IMR-90 (cell line): ENCODE measurements around the gene ZNF821. TPM values are rescaled to one million over a fixed set of nuclear protein-coding genes. Genes with fewer than 3 reads are reported as not detected.

Experiments
- ATAC-seq: fragments of 200-7000 bp; cut with Tn5 transposase; 2 replicates; pipeline ENCODE4 v1.9.1; 2020; ENCODE audit warnings: low read depth, mild to moderate bottlenecking, moderate library complexity
- BruUV-seq: library from RNA; stranded (reverse); fragments of 400-500 nt; replicated peaks from 2 replicates; lab custom pipeline; 2021; lab: Mats Ljungman, UMichigan
- CTCF ChIA-PET: fragments of 300-600 bp; formaldehyde crosslinking; extraction: SDS; loops from one replicate; lab custom pipeline; 2021; ENCODE audit warnings: antibody characterized with exemption; lab: Yijun Ruan, JAX
- POLR2A ChIA-PET: fragments of 300-600 bp; sonication (Branson Sonifier 250); formaldehyde crosslinking; loops from one replicate; lab custom pipeline; 2022; ENCODE audit warnings: antibody characterized with exemption; ENCODE audit not compliant: unreplicated experiment; lab: Charles Lee
- DNase-seq: peaks from one replicate; pipeline ENCODE4 v3.0.0; 2013
- H2AFZ ChIP-seq: replicated peaks from 2 replicates; pipeline ENCODE3; 2013; ENCODE audit warnings: low read length, mild to moderate bottlenecking; ENCODE audit not compliant: poor library complexity
- H2AK5ac ChIP-seq: 2 replicates; pipeline ENCODE4 v1.6.1; 2013; ENCODE audit warnings: low read depth, low read length, inconsistent platforms
- H2AK9ac ChIP-seq: replicated peaks from 2 replicates; pipeline ENCODE3; 2013; ENCODE audit warnings: mild to moderate bottlenecking, low read depth, low read length, moderate library complexity; ENCODE audit not compliant: poor library complexity
- H2BK120ac ChIP-seq: 2 replicates; pipeline ENCODE4 v1.6.1; 2013; ENCODE audit warnings: low read depth, low read length, inconsistent platforms
- H2BK15ac ChIP-seq: 3 replicates; pipeline ENCODE4 v1.6.1; 2013; ENCODE audit warnings: low read depth, low read length, inconsistent platforms
- H2BK20ac ChIP-seq: 2 replicates; pipeline ENCODE4 v1.6.1; 2013; ENCODE audit warnings: low read depth, mild to moderate bottlenecking, inconsistent platforms, low read length, moderate library complexity
- H2BK5ac ChIP-seq: 2 replicates; pipeline ENCODE4 v1.6.1; 2013; ENCODE audit warnings: mild to moderate bottlenecking, low read depth, low read length, inconsistent platforms; ENCODE audit not compliant: poor library complexity, severe bottlenecking
- H3K14ac ChIP-seq: replicated peaks from 2 replicates; pipeline ENCODE4 v1.6.1; 2013; ENCODE audit warnings: low read depth, low read length, inconsistent platforms
- H3K18ac ChIP-seq: 2 replicates; pipeline ENCODE4 v1.6.1; 2013; ENCODE audit warnings: low read depth, low read length, control low read depth
- H3K23ac ChIP-seq: 2 replicates; pipeline ENCODE4 v1.6.1; 2013; ENCODE audit warnings: low read depth, low read length, inconsistent platforms
- H3K27ac ChIP-seq: 2 replicates; pipeline ENCODE4 v1.5.1; 2013; ENCODE audit warnings: mild to moderate bottlenecking, control low read depth, low read length; ENCODE audit not compliant: insufficient read depth
- H3K27me3 ChIP-seq: 2 replicates; pipeline ENCODE4 v1.6.1; 2013; ENCODE audit warnings: low read length; ENCODE audit not compliant: control insufficient read depth, insufficient read depth
- H3K36me3 ChIP-seq: 2 replicates; pipeline ENCODE4 v1.6.1; 2013; ENCODE audit warnings: low read length, mixed read lengths; ENCODE audit not compliant: control insufficient read depth, insufficient read depth
- H3K4ac ChIP-seq: 2 replicates; pipeline ENCODE4 v1.6.1; 2013; ENCODE audit warnings: low read depth, low read length, inconsistent platforms
- H3K4me1 ChIP-seq: 2 replicates; pipeline ENCODE4 v1.6.1; 2013; ENCODE audit warnings: low read length, mixed read lengths; ENCODE audit not compliant: control insufficient read depth, insufficient read depth
- H3K4me2 ChIP-seq: 2 replicates; pipeline ENCODE4 v1.6.1; 2013; ENCODE audit warnings: low read depth, mild to moderate bottlenecking, control low read depth, low read length, moderate library complexity
- H3K4me3 ChIP-seq: 2 replicates; pipeline ENCODE4 v1.5.1; 2013; ENCODE audit warnings: low read depth, mild to moderate bottlenecking, control low read depth, low read length, moderate library complexity; ENCODE audit not compliant: insufficient read depth
- H3K56ac ChIP-seq: 2 replicates; pipeline ENCODE4 v1.6.1; 2013; ENCODE audit warnings: low read length, inconsistent platforms; ENCODE audit not compliant: insufficient read depth; ENCODE audit errors: extremely low read depth
- H3K79me1 ChIP-seq, 2 experiments: 2 replicates each; pipeline ENCODE4 v1.6.1; 2013; ENCODE audit warnings: low read length in 2 of 2, inconsistent platforms in 1 of 2, low read depth in 1 of 2
- H3K9ac ChIP-seq: 2 replicates; pipeline ENCODE4 v1.6.1; 2013; ENCODE audit warnings: low read depth, low read length, control low read depth
- H3K9me1 ChIP-seq: 2 replicates; pipeline ENCODE4 v1.6.1; 2013; ENCODE audit warnings: low read length, inconsistent platforms; ENCODE audit not compliant: insufficient read depth
- H3K9me3 ChIP-seq: 2 replicates; pipeline ENCODE4 v1.6.1; 2013; ENCODE audit warnings: low read length; ENCODE audit not compliant: control insufficient read depth, insufficient read depth
- H4K20me1 ChIP-seq: 2 replicates; pipeline ENCODE4 v1.6.1; 2013; ENCODE audit warnings: low read length, inconsistent platforms; ENCODE audit not compliant: insufficient read depth
- H4K5ac ChIP-seq: 2 replicates; pipeline ENCODE4 v1.6.1; 2013; ENCODE audit warnings: mild to moderate bottlenecking, low read depth, low read length, control low read depth
- H4K8ac ChIP-seq, 2 experiments: 2 replicates each; pipeline ENCODE4 v1.6.1; 2013; ENCODE audit warnings: low read depth in 2 of 2, low read length in 2 of 2, control low read depth in 1 of 2, inconsistent platforms in 1 of 2
- H4K91ac ChIP-seq: 2 replicates; pipeline ENCODE4 v1.6.1; 2013; ENCODE audit warnings: low read depth, low read length, inconsistent platforms; ENCODE audit not compliant: insufficient read depth
- BHLHE40 ChIP-seq: fragments of 150-350 bp; IDR thresholded peaks from 2 replicates; pipeline ENCODE4 v1.6.1; 2016; ENCODE audit warnings: mild to moderate bottlenecking, low read depth, low read length
- MAFK ChIP-seq: IDR thresholded peaks from 2 replicates; pipeline ENCODE4 v1.6.1; 2012; ENCODE audit warnings: low read depth, low read length, improper control_type of control experiment
- RCOR1 ChIP-seq: IDR thresholded peaks from 2 replicates; pipeline ENCODE4 v1.6.1; 2012; ENCODE audit warnings: mild to moderate bottlenecking, low read length, improper control_type of control experiment; ENCODE audit not compliant: insufficient replicate concordance
- WGBS, 2 experiments: methylation state at CpG; one replicate each; pipeline versions ENCODE4 v1.1.5 to v1.1.7; 2013; ENCODE audit warnings: missing lambda C conversion rate in 2 of 2; ENCODE audit not compliant: insufficient read length in 1 of 2; ENCODE audit errors: extremely low coverage in 2 of 2; 5-methylcytosine and 5-hydroxymethylcytosine counted together
- dilution Hi-C: fragments of 300-500 bp; cut with HindIII; formaldehyde crosslinking; loops from one replicate; pipeline ENCODE4 v1.14.3; 2018; ENCODE audit warnings: low sequenced_read_pairs; ENCODE audit not compliant: unreplicated experiment
- in situ Hi-C: fragments of 300-500 bp; cut with MboI; formaldehyde crosslinking; loops from 3 replicates; pipeline ENCODE4 v1.14.3; 2019; ENCODE audit warnings: low sequenced_read_pairs, inconsistent platforms, mixed read lengths
- intact Hi-C: fragments of 100-400 bp; cut with micrococcal nuclease; formaldehyde crosslinking; loops from 2 replicates; pipeline ENCODE4 v1.10.0; 2022
- polyA plus RNA-seq, 3 experiments: library from polyadenylated mRNA; depleted of rRNA; stranded (reverse); fragments of >200 nt; gene quantifications; 2 replicates each; pipeline ENCODE4 v1.2.3, GENCODE V29; 2012; ENCODE audit warnings: low replicate concordance in 1 of 3
- total RNA-seq: library from RNA; depleted of rRNA; stranded (reverse); fragments of >200 nt; gene quantifications from 2 replicates; pipeline ENCODE4 v1.2.3, GENCODE V29; 2012
- TF ChIP-seq, protein P1 (sequence below): fragments of 150-350 bp; IDR thresholded peaks from 2 replicates; pipeline ENCODE4 v1.6.1; 2016; ENCODE audit warnings: low read depth, mild to moderate bottlenecking, low read length, moderate library complexity, borderline replicate concordance
- TF ChIP-seq, protein P2 (sequence below): conservative IDR thresholded peaks from 2 replicates; pipeline ENCODE4 v1.5.1; 2012; ENCODE audit warnings: mild to moderate bottlenecking, low read depth, low read length, improper control_type of control experiment

The ZNF821 gene
- total and polyA plus RNA-seq, 2 of the 4 experiments (the other 2 are of a cell fraction) = 5.9 to 6.0 TPM

- Histone ChIP-seq H2AFZ (no peak overlapping the region), H4K91ac (no peak overlapping the region), H3K14ac (no peak overlapping the region), H3K18ac (no peak overlapping the region), H3K4me1 (peaks cover 2% of the 10 kb centered on the region), H3K4me2 (no peak overlapping the region), H3K4me3 (no peak overlapping the region), H3K9ac (no peak overlapping the region), H3K27ac (no peak overlapping the region), H4K8ac (no peak overlapping the region), H2AK9ac (no peak overlapping the region), H3K9me1 (peaks cover 6% of the 10 kb centered on the region; the same call in 1 of the 2 replicates), H3K79me1 (peaks cover 32 to 72% of the 10 kb centered on the region in 2 experiments), H2BK20ac (no peak overlapping the region), H3K23ac (no peak overlapping the region), H2BK15ac (no peak overlapping the region), H3K56ac (no peak overlapping the region), H2AK5ac (no peak overlapping the region), H3K4ac (no peak overlapping the region), H3K36me3 (peaks cover 47% of the 10 kb centered on the region), H2BK120ac (no peak overlapping the region), H3K9me3 (peaks cover 4% of the 10 kb centered on the region), H4K20me1 (peaks cover 77% of the 10 kb centered on the region), H2BK5ac (no peak overlapping the region), H4K5ac (no peak overlapping the region), H3K27me3 (no peaks in the 10 kb centered on the region)
- WGBS, 2 experiments = 65% methylated on average over 2 of the region's 6 CpGs; no CpG with 5 or more reads in 1 of the 2 experiments
- POLR2A ChIA-PET = interaction anchor here (0.6 kb wide), 1 partner anchor 33 kb away, joined by 11 read pairs; no protein-coding TSS in a partner anchor
- ATAC-seq = peak; percentile 60
- peak; percentile 82 for DNase-seq
- dilution Hi-C loops = no loop called here
- in situ Hi-C loops = no loop called here
- BruUV-seq = no TSS peak
- intact Hi-C loops = no loop called here
- CTCF ChIA-PET = interaction anchor here (0.6 kb wide), 1 partner anchor 149 kb away, joined by 3 read pairs; no protein-coding TSS in a partner anchor
- no peak for TF ChIP-seq BHLHE40
- TF ChIP-seq RCOR1 = no peak
- TF ChIP-seq, protein P1, sequence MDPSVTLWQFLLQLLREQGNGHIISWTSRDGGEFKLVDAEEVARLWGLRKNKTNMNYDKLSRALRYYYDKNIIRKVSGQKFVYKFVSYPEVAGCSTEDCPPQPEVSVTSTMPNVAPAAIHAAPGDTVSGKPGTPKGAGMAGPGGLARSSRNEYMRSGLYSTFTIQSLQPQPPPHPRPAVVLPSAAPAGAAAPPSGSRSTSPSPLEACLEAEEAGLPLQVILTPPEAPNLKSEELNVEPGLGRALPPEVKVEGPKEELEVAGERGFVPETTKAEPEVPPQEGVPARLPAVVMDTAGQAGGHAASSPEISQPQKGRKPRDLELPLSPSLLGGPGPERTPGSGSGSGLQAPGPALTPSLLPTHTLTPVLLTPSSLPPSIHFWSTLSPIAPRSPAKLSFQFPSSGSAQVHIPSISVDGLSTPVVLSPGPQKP = no peak
- TF ChIP-seq, protein P2, sequence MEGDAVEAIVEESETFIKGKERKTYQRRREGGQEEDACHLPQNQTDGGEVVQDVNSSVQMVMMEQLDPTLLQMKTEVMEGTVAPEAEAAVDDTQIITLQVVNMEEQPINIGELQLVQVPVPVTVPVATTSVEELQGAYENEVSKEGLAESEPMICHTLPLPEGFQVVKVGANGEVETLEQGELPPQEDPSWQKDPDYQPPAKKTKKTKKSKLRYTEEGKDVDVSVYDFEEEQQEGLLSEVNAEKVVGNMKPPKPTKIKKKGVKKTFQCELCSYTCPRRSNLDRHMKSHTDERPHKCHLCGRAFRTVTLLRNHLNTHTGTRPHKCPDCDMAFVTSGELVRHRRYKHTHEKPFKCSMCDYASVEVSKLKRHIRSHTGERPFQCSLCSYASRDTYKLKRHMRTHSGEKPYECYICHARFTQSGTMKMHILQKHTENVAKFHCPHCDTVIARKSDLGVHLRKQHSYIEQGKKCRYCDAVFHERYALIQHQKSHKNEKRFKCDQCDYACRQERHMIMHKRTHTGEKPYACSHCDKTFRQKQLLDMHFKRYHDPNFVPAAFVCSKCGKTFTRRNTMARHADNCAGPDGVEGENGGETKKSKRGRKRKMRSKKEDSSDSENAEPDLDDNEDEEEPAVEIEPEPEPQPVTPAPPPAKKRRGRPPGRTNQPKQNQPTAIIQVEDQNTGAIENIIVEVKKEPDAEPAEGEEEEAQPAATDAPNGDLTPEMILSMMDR = no peak
- no peak for TF ChIP-seq MAFK
These were observed 33.9 kb upstream of the ZNF821 start for GRCh38 chr16:71917900-71918299.
